GM15510 (cell line): ENCODE data around the gene PTPRF.

Source experiments
- POLR2A ChIP-seq: IDR thresholded peaks from 3 replicates; pipeline ENCODE4 v1.6.1; 2011; ENCODE audit warnings: borderline replicate concordance; ENCODE audit not compliant: insufficient read length; ENCODE audit errors: extremely low read depth

PTPRF gene

DNA sequence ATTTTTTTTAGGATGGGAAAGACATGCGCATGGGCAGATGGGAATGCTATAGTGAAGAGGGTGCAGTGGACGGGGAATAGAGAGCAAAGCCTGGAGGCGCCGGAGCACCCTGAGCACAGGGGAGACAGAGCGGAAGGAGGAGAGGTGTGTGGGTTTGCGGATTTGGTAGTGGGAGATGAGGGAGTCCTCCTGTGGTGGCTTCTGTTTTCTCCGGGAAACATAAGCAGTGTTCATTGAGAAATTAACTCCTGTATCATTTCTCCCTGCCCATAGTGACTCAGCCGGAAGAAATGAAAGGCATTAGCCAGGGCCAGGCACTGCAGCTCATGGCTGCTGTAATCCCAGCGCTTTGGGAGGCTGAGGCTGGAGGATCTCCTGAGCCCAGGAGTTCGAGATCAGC, 4.7 kb upstream of the PTPRF start:
- no peak for TF ChIP-seq POLR2A

GRCh38 chr1:43527111-43527878, 3.4 kb upstream of the PTPRF start:
- no peak for TF ChIP-seq POLR2A

DNA sequence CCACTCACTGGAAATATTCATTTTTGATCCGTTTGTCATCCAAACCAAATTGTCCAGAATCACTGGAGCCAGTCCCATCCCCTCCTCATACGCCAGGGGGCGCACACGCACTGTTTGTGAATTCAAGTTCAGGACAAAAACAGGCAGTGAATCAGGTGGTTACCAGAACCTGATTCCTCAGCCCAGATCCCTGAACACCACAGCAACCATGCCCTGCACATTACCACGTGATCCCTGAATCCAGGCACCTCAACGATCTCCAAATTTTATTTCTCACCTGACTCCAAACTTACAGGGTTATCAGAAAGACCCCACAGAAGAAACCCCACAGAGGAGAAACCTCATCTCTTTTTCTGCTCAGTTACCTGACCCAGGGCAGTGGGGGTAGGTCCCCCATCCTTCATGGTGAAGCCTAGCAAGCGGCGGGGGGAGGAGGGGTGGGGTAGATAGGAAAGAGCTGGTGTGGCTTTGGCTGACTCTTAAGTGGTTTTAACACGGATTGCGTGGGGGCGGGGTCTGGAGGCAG, 1.4 kb upstream of the PTPRF start:
- TF ChIP-seq POLR2A, result no peak

DNA sequence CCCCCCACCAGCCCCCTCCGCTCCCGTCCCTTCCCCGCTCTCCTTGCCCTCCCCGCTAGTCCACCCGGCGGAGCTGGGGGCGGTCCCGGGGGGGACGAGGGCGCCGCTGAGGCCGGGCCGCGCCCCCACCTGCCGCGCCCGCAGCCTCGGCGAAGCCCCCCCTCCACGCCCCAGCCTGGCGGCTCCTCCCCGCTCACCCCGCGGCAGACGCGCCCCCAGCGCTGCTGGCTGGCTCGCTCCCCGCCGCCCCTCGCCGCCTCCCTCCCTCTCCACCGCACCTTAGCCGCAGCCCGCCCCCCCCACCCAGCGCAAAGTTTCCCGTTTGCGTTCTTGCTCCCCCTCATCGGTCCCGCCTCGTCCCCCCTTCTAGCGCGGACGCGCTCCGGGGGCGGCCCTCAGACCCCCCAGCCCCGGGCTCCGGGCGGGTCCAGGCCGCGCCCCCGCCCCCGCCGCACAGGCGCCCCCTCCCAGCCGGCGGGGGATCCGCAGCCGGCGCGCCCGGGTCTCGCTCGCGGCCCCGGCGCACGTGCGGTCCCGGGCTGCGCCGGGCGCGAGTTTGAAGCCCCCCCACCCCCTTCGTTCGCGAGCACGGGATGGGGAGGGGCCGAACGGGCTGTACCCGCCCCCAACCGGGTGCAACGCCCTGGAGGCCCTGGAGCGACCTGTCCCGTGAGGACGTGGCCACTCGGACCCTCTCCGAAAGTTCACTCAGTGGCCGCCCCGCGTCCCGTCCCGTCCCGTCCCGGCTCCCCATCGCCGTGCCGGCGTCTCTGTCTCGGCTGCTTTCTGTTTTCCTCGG, 623 bp downstream of the PTPRF start:
- TF ChIP-seq POLR2A, result no peak

- TF ChIP-seq POLR2A, result no peak
Measured at GRCh38 chr1:43531906-43532584, 1.4 kb downstream of the PTPRF start.

- TF ChIP-seq POLR2A, result no peak
Measured at GRCh38 chr1:43532716-43533115, 2.0 kb downstream of the PTPRF start.

DNA sequence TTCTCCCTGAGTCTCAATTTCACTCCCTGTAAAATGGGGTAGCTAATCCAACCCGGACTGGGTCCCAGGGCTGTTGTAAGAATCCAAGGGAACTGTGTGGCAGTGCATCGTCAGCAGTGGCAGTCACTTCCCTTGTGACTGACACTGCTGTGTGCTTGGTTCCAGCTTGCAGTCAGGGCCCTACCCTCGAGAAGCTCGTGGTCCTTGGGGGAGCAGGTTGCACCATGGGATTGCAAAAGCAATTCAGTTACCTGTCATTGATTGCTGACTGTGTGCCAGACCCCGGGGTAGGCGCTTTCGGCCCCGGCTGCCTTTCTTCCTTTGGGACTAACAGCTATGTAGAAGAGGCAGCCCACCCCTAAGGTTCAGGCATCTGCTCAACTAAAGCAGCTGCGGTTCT, 2.9 kb downstream of the PTPRF start:
- TF ChIP-seq POLR2A, result no peak

- no peak for TF ChIP-seq POLR2A
Measured at GRCh38 chr1:43534256-43534655, 3.6 kb downstream of the PTPRF start.

GRCh38 chr1:43536196-43536863, 5.6 kb downstream of the PTPRF start:
- TF ChIP-seq POLR2A, result no peak

DNA sequence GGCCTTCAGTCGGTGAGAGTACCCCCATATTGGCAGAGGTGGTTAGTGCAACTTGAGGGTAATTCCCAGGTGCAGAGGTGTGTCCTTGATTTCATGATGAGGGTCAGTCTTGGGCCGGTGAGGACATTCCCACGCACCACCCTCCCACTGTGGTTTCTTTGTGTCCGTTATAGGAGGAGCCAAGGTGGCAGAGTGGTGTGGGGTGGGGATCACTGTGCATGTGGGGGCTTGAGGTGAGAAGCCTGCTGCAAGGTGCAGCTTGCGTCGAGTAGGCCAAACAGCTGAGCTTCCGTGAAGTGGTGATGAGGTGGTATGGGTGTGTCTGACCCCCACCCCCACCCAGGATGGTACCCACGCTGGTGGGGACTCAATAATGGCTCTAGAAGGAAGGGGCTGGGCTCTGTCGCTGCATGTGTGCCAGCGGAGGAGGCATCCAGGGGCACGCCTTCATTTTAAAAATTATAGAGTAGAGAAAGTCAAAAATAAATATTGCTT, 6.2 kb downstream of the PTPRF start:
- TF ChIP-seq POLR2A, result no peak

- TF ChIP-seq POLR2A, result no peak
Measured at GRCh38 chr1:43537423-43538142, 6.9 kb downstream of the PTPRF start.

DNA sequence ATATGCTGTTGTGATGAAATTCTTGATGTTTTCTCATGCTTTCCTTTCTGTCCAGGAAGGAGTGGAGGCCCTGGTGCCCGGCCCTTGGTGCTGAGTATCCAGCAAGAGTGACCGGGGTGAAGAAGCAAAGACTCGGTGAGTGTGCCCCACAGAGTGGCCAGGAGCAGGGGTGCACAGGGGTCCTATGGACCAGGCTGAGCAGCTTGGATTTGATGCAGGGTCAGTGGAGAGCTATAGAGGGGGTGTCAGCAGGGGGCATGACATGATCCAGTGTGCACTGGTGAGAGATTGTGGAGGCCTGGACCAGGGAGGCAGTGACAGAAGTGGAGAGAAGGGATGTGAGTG, 7.4 kb downstream of the PTPRF start:
- TF ChIP-seq POLR2A, result no peak

GRCh38 chr1:43538969-43539368, 8.3 kb downstream of the PTPRF start:
- TF ChIP-seq POLR2A, result no peak
